Ovary (tissue), 9 donors: ENCODE measurements around the gene EIF3I. TPM values are rescaled to one million over a fixed set of nuclear protein-coding genes. Genes with fewer than 3 reads are reported as not detected.

Experiments used
- DNase-seq, 5 donors: peaks; one replicate each; pipeline ENCODE4 v3.0.0-alpha.2; 2019 to 2020
- H3K27ac ChIP-seq, 2 donors: fragments of 200-600 bp; one replicate each; pipeline versions ENCODE4 v1.5.1 to v1.8.0; 2019 to 2022
- H3K27me3 ChIP-seq: fragments of 200-600 bp; one replicate; pipeline ENCODE4 v1.8.0; 2022
- H3K36me3 ChIP-seq: fragments of 200-600 bp; sonication (generic); one replicate; pipeline ENCODE4 v1.5.1; 2019
- H3K4me1 ChIP-seq: one replicate; pipeline ENCODE4 v1.8.1; 2013; ENCODE audit warnings: mild to moderate bottlenecking, moderate library complexity; ENCODE audit not compliant: insufficient read depth
- H3K4me3 ChIP-seq: fragments of 200-600 bp; sonication (generic); one replicate; pipeline ENCODE4 v1.5.1; 2017
- H3K9me3 ChIP-seq, 2 donors: fragments of 200-600 bp in 1 of 2; sonication (generic) in 1 of 2; one replicate each; pipeline versions ENCODE4 v1.5.1 to v1.8.1; 2013 to 2019; ENCODE audit warnings: mild to moderate bottlenecking in 1 of 2, moderate library complexity in 1 of 2
- CTCF ChIP-seq, 3 donors: fragments of 450-650 bp in 2 of 3; fragments of 200-600 bp in 1 of 3; IDR thresholded peaks; one replicate each; pipeline versions ENCODE4 v1.5.1 to v1.8.0; 2016 to 2022; ENCODE audit warnings: antibody characterized with exemption in 3 of 3, mild to moderate bottlenecking in 1 of 3
- EP300 ChIP-seq: sonication (generic); formaldehyde crosslinking; IDR thresholded peaks from one replicate; pipeline ENCODE4 v1.6.1; 2017; ENCODE audit warnings: antibody characterized with exemption
- POLR2A ChIP-seq: fragments of 450-650 bp; IDR thresholded peaks from one replicate; pipeline ENCODE4 v1.6.1; 2017; ENCODE audit warnings: antibody characterized with exemption, mild to moderate bottlenecking, moderate library complexity
- WGBS, 3 donors: extraction: QIAGEN DNeasy Blood & Tissue Kit in 1 of 3; methylation state at CpG; one replicate each; pipeline versions ENCODE4 v1.1.5 to v1.1.7; 2013 to 2017; 5-methylcytosine and 5-hydroxymethylcytosine counted together
- intact Hi-C, 4 donors: fragments of 100-400 bp; cut with DNase I; formaldehyde crosslinking; loops; one replicate each; pipeline versions ENCODE4 v1.11.0 to v1.15.1; 2022 to 2023
- polyA plus RNA-seq, 2 donors: library from polyadenylated mRNA; stranded (reverse); fragments of 200-250 nt in 1 of 2; fragments of 350-450 nt in 1 of 2; fragmentation: Illumina TruSeq in 1 of 2; extraction: RNeasy Lipid Tissue Mini Kit (QIAGEN cat#74804) in 1 of 2; gene quantifications; one replicate each; pipeline ENCODE4 v1.2.3, GENCODE V29; 2013 to 2014
- total RNA-seq, 7 donors: library from RNA; depleted of rRNA in 2 of 7; stranded (reverse); fragments of >200 nt in 2 of 7; fragmentation: NEBNext Ultra II Directional in 3 of 7; extraction: Animal tissue kit (Norgen Biotek cat#: 25700) in 3 of 7; gene quantifications; one replicate each; pipeline versions ENCODE4 v1.1.0 to v1.2.4, GENCODE V29; 2016 to 2023
- donor health status: DM: no; HTN: no; CAD: no; lungs with moderate emphysema.
- donor health status: DM: no; HTN: no; CAD: no.
- donor health status: Bipolar disorder and iron deficiency.
- donor health status: DM: yes; HTN: yes; CAD: no.
- donor health status: DM: no; HTN: no; CAD: no.
- donor health status: DM: yes; HTN: yes; CAD: no.

EIF3I gene
- total and polyA plus RNA-seq, 9 donors = 140 to 272 (median 161) TPM

DNA sequence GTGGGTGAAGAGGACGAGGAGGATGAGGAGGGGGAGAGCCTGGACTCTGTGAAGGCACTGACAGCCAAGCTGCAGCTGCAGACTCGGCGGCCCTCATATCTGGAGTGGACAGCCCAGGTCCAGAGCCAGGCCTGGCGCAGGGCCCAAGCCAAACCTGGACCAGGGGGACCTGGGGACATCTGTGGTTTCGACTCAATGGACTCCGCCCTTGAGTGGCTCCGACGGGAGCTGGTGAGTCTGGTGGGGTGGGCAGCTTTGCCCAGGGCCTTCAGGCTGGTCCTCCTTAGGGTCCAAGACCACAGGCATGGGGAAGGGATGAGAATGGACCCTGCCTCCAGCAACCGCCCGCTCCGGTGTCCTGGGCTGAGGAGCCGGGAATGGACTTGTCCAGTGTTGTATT, 25.2 kb downstream of the EIF3I start:
- Histone ChIP-seq H3K27me3 (no peaks in the 10 kb centered on the region), H3K4me3 (no peak overlapping the region), H3K27ac (no peak overlapping the region), H3K4me1 (peaks cover 14% of the 10 kb centered on the region), H3K9me3 (no peaks in the 10 kb centered on the region), H3K36me3 (no peaks in the 10 kb centered on the region)
- peak in 3 of 5 donors; percentile 31 to 52 (median 34) for DNase-seq
- TF ChIP-seq CTCF (IDR thresholded peaks at IDR 0.05) = no peak
- no peak for TF ChIP-seq POLR2A
- no peak for TF ChIP-seq EP300
- WGBS, 3 donors = 74 to 78% (median 77%) methylated on average over 12 of the region's 12 CpGs
- intact Hi-C loops = loop anchor here in 1 of 4 donors (10.0 kb wide), 1 partner anchor 117 kb away; the partner anchor contains the start of genes FAM229A and TSSK3

DNA sequence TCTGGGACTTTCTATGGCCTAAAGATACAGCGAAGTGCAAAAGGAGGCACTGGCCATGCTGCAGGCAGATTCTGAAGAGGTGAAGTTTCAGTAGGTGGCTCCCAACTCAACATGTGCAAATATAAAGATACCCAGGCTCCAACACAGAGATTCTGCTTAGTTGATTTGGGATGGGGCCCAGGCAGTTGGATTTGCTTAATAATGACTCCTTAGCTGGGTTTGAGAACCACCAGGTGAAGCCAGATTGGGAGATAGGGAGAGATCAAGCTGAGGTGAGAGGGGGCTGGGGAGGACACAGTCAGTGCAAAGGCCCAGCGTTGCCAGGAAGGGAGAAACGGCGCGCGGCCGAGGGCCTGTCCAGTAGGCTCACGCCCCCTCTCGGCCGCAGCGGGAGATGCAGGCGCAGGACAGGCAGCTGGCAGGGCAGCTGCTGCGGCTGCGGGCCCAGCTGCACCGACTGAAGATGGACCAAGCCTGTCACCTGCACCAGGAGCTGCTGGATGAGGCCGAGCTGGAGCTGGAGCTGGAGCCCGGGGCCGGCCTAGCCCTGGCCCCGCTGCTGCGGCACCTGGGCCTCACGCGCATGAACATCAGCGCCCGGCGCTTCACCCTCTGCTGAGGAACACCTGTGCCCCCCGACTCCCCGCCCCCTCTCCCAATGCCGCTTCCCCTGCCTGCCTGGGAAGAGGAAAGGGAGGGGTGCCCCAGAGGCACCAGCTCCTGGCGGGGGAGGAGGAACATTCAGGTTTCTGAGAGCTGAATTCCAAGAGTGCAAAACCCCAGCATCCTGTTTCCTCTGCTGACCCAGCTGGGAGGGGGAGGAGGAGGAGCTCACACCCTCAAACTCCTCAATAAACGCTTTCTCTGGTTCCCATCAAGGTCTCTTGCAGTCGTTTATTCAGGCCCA, 26.0 kb downstream of the EIF3I start:
- H3K4me1 ChIP-seq = peaks cover 12% of the 10 kb centered on the region
- no peak overlapping the region for H3K27ac ChIP-seq
- no peak for TF ChIP-seq POLR2A
- TF ChIP-seq EP300 = no peak
- TF ChIP-seq CTCF (IDR thresholded peaks at IDR 0.05) = peak; percentile 33 to 81 (median 76)
- peak; percentile 82 to 88 (median 84) for DNase-seq
- H3K4me3 ChIP-seq = no peak overlapping the region
- H3K36me3 ChIP-seq = no peaks in the 10 kb centered on the region
- no peaks in the 10 kb centered on the region for H3K9me3 ChIP-seq
- intact Hi-C loops = loop anchor here in 1 of 4 donors (10.0 kb wide), 1 partner anchor 117 kb away; the partner anchor contains the start of genes FAM229A and TSSK3
- H3K27me3 ChIP-seq = no peaks in the 10 kb centered on the region
- WGBS, 3 donors = 6 to 11% (median 7%) methylated on average over 14 to 31 of the region's 31 CpGs

- TF ChIP-seq EP300 = no peak
- TF ChIP-seq POLR2A = no peak
- no peak for TF ChIP-seq CTCF (IDR thresholded peaks at IDR 0.05)
- H3K27ac ChIP-seq = no peak overlapping the region
- H3K36me3 ChIP-seq = no peaks in the 10 kb centered on the region
- H3K27me3 ChIP-seq = no peaks in the 10 kb centered on the region
- H3K4me3 ChIP-seq = no peak overlapping the region
- H3K4me1 ChIP-seq = peaks cover 12% of the 10 kb centered on the region
- DNase-seq = peak in 4 of 5 donors; percentile 34 to 62 (median 42)
- no peaks in the 10 kb centered on the region for H3K9me3 ChIP-seq
- intact Hi-C loops = loop anchor here in 1 of 4 donors (10.0 kb wide), 1 partner anchor 115 kb away; the partner anchor contains the start of genes FAM229A and TSSK3
- WGBS, 3 donors = 47 to 56% (median 51%) methylated on average over 9 of the region's 9 CpGs
These were observed 27.8 kb downstream of the EIF3I start for GRCh38 chr1:32249831-32250525.

GRCh38 chr1:32250893-32251716, 28.9 kb downstream of the EIF3I start, which contains the start of gene LCK:
Gene LCK, plus strand, starts transcription at chr1:32251265. Its CDS starts 23,065 bp downstream, at chr1:32274330.
- WGBS, 3 donors = 66 to 77% (median 76%) methylated on average over 25 of the region's 25 CpGs
- H3K4me3 ChIP-seq = no peak within 1 kb of the TSS

More at GRCh38 chr1:32250893-32251716, 28.9 kb downstream of the EIF3I start, which contains the start of gene LCK:
- Histone ChIP-seq H3K27ac (no peak within 1 kb of the TSS), H3K36me3 (no peaks in the 10 kb centered on the region), H3K27me3 (no peaks in the 10 kb centered on the region), H3K9me3 (no peaks in the 10 kb centered on the region), H3K4me1 (peaks cover 12% of the 10 kb centered on the region)
- DNase-seq = no peak
- intact Hi-C loops = no loop called here
- no peak for TF ChIP-seq CTCF (IDR thresholded peaks at IDR 0.05)
- no peak for TF ChIP-seq POLR2A
- no peak for TF ChIP-seq EP300
